Omental fat pad (tissue), 4 donors: ENCODE measurements around the gene ITGA2B. TPM values are rescaled to one million over a fixed set of nuclear protein-coding genes. Genes with fewer than 3 reads are reported as not detected.
"Not testable (repeated sequence)": the region's sequence is repeated elsewhere in the genome, so short reads cannot be mapped to it uniquely, and the experiment has no call there.

Experiments
- ATAC-seq: fragments of 150-250 bp; one replicate; pipeline ENCODE4 v1.9.1; 2016; ENCODE audit warnings: mild to moderate bottlenecking, moderate library complexity; ENCODE audit not compliant: low FRiP score
- DNase-seq: peaks from one replicate; pipeline ENCODE4 v3.0.0-alpha.2; 2019; ENCODE audit warnings: low spot score
- total RNA-seq, 4 donors: library from RNA; depleted of rRNA; stranded (reverse); fragments of >200 nt; gene quantifications; one replicate each; pipeline ENCODE4 v1.1.0, GENCODE V29; 2016
- TF ChIP-seq, protein P1 (sequence below), 3 donors: fragments of 450-650 bp; IDR thresholded peaks; one replicate each; pipeline ENCODE4 v1.5.1; 2016 to 2017; ENCODE audit warnings: antibody characterized with exemption in 3 of 3, mild to moderate bottlenecking in 3 of 3, moderate library complexity in 2 of 3

Gene ITGA2B
- total RNA-seq, 4 donors from 2014 or later: 0.72 to 1.6 (median 1.0) TPM

DNA sequence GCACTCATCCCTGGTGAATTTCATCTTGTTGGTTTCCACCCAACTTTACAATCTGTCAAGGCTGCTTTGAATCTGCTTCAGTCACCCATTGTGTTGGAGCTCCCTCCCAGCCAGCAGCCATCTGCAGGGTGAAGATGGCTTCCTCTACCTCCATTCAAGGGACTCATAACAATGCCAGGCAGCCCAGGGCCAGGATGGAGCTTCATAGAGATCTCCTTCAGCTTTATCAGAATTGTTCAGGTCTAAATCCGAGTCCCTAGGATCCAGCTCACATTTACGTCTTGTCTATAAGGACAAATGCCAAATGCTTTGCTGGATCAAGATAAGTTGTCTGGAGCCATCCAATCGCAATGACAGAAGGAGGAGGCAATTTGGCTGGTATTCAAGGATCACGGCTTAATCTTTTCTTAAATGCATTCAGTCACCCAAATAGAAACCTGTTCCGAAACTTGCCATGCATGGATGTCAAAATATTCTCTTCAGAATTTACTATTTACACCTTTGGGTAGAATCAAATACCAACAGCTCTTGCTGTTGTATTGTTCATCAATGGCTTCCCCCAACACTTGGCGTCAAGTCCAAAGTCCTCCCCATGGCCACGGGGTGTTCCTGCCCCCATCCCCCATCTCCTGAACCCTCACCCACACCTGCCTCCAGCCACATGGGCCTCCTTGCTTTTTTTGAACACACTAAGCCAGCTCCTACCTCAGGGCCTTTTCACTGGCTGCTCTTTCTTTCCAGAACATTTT lies 22.0 kb downstream of the ITGA2B start:
- ATAC-seq (no peak), DNase-seq (no peak)
- TF ChIP-seq, protein P1, sequence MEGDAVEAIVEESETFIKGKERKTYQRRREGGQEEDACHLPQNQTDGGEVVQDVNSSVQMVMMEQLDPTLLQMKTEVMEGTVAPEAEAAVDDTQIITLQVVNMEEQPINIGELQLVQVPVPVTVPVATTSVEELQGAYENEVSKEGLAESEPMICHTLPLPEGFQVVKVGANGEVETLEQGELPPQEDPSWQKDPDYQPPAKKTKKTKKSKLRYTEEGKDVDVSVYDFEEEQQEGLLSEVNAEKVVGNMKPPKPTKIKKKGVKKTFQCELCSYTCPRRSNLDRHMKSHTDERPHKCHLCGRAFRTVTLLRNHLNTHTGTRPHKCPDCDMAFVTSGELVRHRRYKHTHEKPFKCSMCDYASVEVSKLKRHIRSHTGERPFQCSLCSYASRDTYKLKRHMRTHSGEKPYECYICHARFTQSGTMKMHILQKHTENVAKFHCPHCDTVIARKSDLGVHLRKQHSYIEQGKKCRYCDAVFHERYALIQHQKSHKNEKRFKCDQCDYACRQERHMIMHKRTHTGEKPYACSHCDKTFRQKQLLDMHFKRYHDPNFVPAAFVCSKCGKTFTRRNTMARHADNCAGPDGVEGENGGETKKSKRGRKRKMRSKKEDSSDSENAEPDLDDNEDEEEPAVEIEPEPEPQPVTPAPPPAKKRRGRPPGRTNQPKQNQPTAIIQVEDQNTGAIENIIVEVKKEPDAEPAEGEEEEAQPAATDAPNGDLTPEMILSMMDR (IDR thresholded peaks at IDR 0.05): no peak

DNA sequence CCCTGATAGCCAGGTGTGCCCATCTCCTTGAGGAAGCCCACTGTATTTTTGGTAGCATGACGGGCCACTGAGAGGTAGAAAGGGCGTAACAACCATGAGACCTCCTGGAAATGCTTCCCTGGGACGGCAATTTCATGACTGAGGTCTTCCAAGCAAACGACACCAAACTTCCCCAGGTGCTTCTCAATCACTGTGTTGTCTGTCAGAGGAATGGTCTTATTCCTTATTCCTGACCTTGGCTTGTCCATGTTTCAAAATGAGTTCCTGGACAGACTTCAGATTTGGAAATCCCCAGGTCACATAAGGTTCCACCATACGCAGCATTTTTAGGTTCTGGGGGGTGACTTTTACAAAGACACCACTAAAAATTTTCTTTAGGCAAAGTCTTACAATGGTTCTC lies 24.4 kb downstream of the ITGA2B start:
- not testable (repeated sequence) for ATAC-seq, DNase-seq

DNA sequence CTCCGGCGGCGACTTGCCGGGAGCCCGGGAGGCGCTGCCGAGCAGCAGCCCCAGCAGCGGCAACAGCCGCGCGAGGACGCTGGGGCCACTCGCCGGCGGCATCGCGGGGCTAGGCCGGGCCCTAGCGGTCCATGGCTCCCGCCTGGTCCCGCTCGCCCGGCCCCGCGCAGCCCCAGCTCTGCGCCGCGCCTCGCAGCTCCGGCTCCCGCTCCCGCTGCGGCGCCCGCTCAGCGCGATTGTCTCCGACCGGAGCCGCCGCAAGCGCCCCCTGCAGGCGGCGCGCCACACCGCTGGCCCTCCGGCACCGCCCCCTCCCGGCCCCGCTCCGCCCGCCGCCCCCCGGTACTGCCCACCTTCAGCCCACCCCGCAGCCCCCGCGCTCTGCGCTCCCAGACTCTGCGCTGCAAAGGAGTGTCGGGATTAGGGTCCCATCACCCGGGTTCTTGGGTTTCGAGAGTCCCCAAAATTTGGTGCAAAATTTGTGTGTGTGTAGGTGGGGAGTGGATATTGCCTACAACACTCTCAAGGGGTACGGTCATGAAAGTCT lies 25.8 kb downstream of the ITGA2B start, which contains the start of gene FAM171A2:
Gene FAM171A2 (minus strand): TSS at position 241 of the 547 bp plus-strand sequence. CDS start 139 bp downstream, at position 102.
- TF ChIP-seq, protein P1 (IDR thresholded peaks at IDR 0.05): peak in 2 of 3 donors; percentile 24 to 47
- ATAC-seq (peak; percentile 74), DNase-seq (no peak)

DNA sequence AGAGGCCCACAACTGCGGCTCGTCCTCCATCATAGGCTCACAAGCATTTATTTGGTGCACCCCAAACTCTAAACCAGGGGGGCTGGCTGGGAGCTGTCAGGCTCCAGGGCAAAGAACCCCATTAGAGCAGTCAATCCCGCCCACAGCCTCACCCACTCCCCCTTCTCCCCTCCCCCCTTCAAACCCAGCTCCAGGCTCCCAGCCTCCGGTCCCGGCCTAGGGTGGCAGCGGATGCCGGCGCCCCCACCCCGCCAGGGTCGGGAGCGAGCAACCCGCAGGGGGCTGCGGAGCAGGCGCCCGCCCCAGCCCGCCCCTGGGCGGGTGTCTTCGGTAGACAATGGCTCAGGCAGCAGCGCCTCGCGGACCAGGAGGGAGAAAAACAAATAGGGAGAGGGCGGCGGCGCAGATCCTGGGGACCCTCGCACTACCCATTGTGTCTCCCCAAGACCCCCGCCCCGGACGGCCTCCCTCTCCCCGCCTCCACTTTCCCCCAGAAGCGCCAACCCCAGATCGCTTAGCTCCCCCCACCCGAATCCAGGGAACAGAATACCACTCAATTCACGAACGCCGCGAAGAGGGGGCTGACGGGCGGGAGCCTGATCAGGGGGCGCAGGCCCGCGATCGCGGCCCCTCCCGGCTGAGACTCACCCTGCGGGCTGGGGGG lies 26.4 kb downstream of the ITGA2B start:
- DNase-seq (no peak), ATAC-seq (peak; percentile 12)
- TF ChIP-seq, protein P1 (IDR thresholded peaks at IDR 0.05): no peak

DNA sequence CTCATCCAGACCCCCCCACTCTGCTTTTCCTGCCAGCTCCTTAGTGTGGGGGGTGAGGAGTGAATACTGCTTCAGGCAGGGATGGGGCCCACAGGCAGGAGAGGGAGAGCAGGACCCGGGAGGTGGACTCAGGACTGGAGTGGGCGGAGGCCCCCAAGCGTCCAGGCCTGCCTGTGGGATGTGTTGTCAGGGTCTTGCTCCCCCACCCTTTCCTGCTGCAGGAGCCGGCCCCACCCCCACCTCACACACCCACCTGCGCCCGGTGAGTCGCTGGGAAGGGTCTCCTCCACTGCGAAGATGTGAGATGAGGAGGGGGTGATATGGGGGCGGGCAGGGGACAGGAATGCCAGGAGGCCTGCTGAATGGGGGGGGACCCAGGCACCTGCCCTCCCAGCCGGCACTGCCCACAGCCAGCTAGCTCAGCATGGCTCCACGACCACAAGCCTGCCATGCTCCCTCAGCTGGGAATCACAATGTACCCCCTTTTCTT lies 26.9 kb downstream of the ITGA2B start:
- no peak for DNase-seq
- ATAC-seq: no peak
- TF ChIP-seq, protein P1 (IDR thresholded peaks at IDR 0.05): no peak

DNA sequence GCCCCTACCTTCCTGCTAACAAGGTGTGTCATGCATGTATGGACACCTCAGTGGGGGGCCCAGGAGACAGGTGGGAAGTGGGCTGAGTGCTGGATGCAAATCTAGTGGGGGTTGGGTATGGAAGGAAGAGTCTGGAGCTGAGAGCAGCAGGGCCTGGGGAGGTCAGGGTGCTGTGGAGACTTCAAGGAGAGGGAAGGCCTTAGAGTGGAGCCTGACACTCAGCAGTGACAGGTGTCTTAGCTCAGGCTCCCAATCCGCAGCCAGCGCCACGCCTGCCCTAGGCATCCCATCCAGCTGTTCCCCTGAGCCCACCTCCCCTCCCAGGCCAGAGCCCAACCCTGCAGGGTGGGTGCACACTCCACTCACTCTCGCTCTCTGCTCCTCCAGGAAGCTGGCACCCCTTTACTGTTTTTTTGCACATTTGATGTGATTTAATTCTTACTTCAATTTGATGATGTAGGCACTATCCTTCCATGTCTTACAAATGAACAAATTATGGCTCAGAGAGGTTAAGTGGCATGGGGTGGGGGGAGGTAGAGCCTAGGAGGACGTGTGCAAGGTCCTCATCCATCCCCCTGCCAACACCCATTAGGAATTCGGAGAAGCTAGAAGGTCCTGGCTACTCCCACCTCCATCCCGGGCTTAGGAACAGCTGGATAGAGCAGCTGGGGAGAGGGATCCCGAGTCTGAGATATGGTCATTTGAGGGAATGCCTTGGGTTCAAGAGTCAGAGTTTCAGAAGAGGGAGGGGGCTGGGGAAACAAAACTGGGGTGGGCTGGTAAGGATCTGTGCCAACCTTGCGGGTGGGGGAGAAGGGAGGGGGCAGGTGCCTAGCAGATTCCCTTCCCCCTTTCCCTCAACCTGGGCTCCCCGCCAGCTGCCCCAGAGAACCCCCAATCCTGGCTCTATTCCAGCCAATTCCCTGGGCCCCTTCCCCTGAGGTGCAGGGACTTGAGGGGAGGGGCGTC lies 27.9 kb downstream of the ITGA2B start:
- TF ChIP-seq, protein P1 (IDR thresholded peaks at IDR 0.05): no peak
- DNase-seq (no peak), ATAC-seq (no peak)
